H1 (cell line): ENCODE results near the gene METTL1. TPM values are rescaled to one million over a fixed set of nuclear protein-coding genes. Genes with fewer than 3 reads are reported as not detected.

ENCODE experiments used
- CTCF ChIA-PET: fragments of 300-600 bp; sonication (Branson Sonifier 250); formaldehyde crosslinking; loops from one replicate; lab custom pipeline; 2021; ENCODE audit not compliant: partially characterized antibody; lab: Charles Lee
- POLR2A ChIA-PET: fragments of 300-600 bp; sonication (Branson Sonifier 250); formaldehyde crosslinking; loops from one replicate; lab custom pipeline; 2021; ENCODE audit warnings: inconsistent platforms; ENCODE audit not compliant: partially characterized antibody; lab: Charles Lee
- DNase-seq, 2 experiments: peaks; one replicate each; pipeline versions ENCODE4 v3.0.0 to v3.0.0-alpha.2; 2010 to 2022; ENCODE audit warnings: low spot score in 2 of 2, low read depth in 1 of 2, mixed read lengths in 1 of 2
- FAIRE-seq: peaks from 2 replicates; lab custom pipeline; 2011; peaks lifted over from hg19 to GRCh38; lab: Jason Lieb, UNC
- H2AFZ ChIP-seq: 2 replicates; pipeline ENCODE4 v1.8.1; 2012; ENCODE audit warnings: low read length, inconsistent platforms
- H2AK5ac ChIP-seq: 2 replicates; pipeline ENCODE4 v1.6.1; 2013; ENCODE audit warnings: low read depth, low read length
- H2BK120ac ChIP-seq: replicated peaks from 2 replicates; pipeline ENCODE3; 2013; ENCODE audit warnings: low read depth, low read length, inconsistent platforms
- H2BK12ac ChIP-seq: 2 replicates; pipeline ENCODE4 v1.6.1; 2013; ENCODE audit warnings: low read depth, low read length
- H2BK15ac ChIP-seq: 2 replicates; pipeline ENCODE4 v1.6.1; 2013; ENCODE audit warnings: low read length
- H2BK20ac ChIP-seq: 2 replicates; pipeline ENCODE4 v1.6.1; 2013; ENCODE audit warnings: low read length
- H2BK5ac ChIP-seq: 2 replicates; pipeline ENCODE4 v1.6.1; 2013; ENCODE audit warnings: low read depth, low read length
- H3K14ac ChIP-seq: 2 replicates; pipeline ENCODE4 v1.6.1; 2013; ENCODE audit warnings: inconsistent platforms; ENCODE audit not compliant: insufficient read length
- H3K18ac ChIP-seq: 2 replicates; pipeline ENCODE4 v1.6.1; 2013; ENCODE audit warnings: low read length; ENCODE audit errors: extremely low read depth
- H3K23ac ChIP-seq: 2 replicates; pipeline ENCODE4 v1.6.1; 2013; ENCODE audit warnings: inconsistent platforms; ENCODE audit not compliant: insufficient read length
- H3K23me2 ChIP-seq: 2 replicates; pipeline ENCODE4 v1.6.1; 2013; ENCODE audit warnings: low read depth, low read length
- H3K27ac ChIP-seq: 2 replicates; pipeline ENCODE4 v1.6.1; 2011; ENCODE audit warnings: low read depth, low read length, inconsistent platforms
- H3K27me3 ChIP-seq, 4 experiments: replicated peaks in 1 of 4; 1 replicate in 1 of 4; 2 replicates in 3 of 4; pipeline versions ENCODE4 v1.6.1 to v1.8.1; 2011 to 2013; ENCODE audit warnings: low read length in 3 of 4, mild to moderate bottlenecking in 3 of 4, inconsistent platforms in 2 of 4, mixed read lengths in 2 of 4, moderate library complexity in 1 of 4; ENCODE audit not compliant: control insufficient read depth in 3 of 4, insufficient read depth in 3 of 4; ENCODE audit errors: extremely low read depth in 1 of 4
- H3K36me3 ChIP-seq, 4 experiments: 2 replicates each; pipeline versions ENCODE4 v1.6.1 to v1.8.1; 2011 to 2013; ENCODE audit warnings: mild to moderate bottlenecking in 4 of 4, low read length in 3 of 4, moderate library complexity in 2 of 4, control low read depth in 1 of 4, inconsistent platforms in 1 of 4; ENCODE audit not compliant: insufficient read depth in 4 of 4, control insufficient read depth in 2 of 4
- H3K4ac ChIP-seq: replicated peaks from 2 replicates; pipeline ENCODE3; 2013; ENCODE audit warnings: low read length, low read depth, mixed read lengths, inconsistent platforms; ENCODE audit not compliant: insufficient read length
- H3K4me1 ChIP-seq, 4 experiments: replicated peaks in 1 of 4; 1 replicate in 1 of 4; 2 replicates in 3 of 4; pipeline versions ENCODE4 v1.6.1 to v1.8.1; 2011 to 2013; ENCODE audit warnings: low read length in 3 of 4, inconsistent platforms in 2 of 4, mixed read lengths in 1 of 4; ENCODE audit not compliant: insufficient read depth in 4 of 4, control insufficient read depth in 3 of 4
- H3K4me2 ChIP-seq, 2 experiments: 2 replicates each; pipeline versions ENCODE4 v1.6.1 to v1.8.1; 2011 to 2013; ENCODE audit warnings: low read depth in 2 of 2, low read length in 2 of 2, control low read depth in 1 of 2, inconsistent platforms in 1 of 2, mild to moderate bottlenecking in 1 of 2; ENCODE audit not compliant: insufficient read depth in 1 of 2
- H3K4me3 ChIP-seq, 4 experiments: fragments of 200-600, 300-600 bp in 1 of 4; sonication (generic), shearing (Covaris generic), sonication (Bioruptor Twin) in 1 of 4; 2 replicates each; pipeline versions ENCODE4 v1.5.1 to v1.8.1; 2011 to 2016; ENCODE audit warnings: low read length in 4 of 4, low read depth in 3 of 4, control low read depth in 2 of 4, inconsistent platforms in 2 of 4, mild to moderate bottlenecking in 2 of 4, mixed read lengths in 1 of 4, moderate library complexity in 1 of 4; ENCODE audit not compliant: insufficient read depth in 2 of 4; ENCODE audit errors: extremely low read depth in 1 of 4
- H3K56ac ChIP-seq: replicated peaks from 2 replicates; pipeline ENCODE3; 2013; ENCODE audit warnings: low read depth, mild to moderate bottlenecking, mixed read lengths, low read length, inconsistent platforms; ENCODE audit not compliant: insufficient read length
- H3K79me1 ChIP-seq: 2 replicates; pipeline ENCODE4 v1.6.1; 2013; ENCODE audit warnings: low read depth, low read length, control low read depth
- H3K79me2 ChIP-seq, 2 experiments: 2 replicates each; pipeline versions ENCODE4 v1.6.1 to v1.8.1; 2012 to 2013; ENCODE audit warnings: low read length in 2 of 2, mild to moderate bottlenecking in 2 of 2, inconsistent platforms in 1 of 2; ENCODE audit not compliant: insufficient read depth in 2 of 2, control insufficient read depth in 1 of 2
- H3K9ac ChIP-seq, 4 experiments: replicated peaks in 1 of 4; 1 replicate in 1 of 4; 2 replicates in 3 of 4; pipeline versions ENCODE4 v1.6.1 to v1.8.1; 2011 to 2013; ENCODE audit warnings: low read depth in 3 of 4, low read length in 3 of 4, control low read depth in 2 of 4, mild to moderate bottlenecking in 2 of 4, moderate library complexity in 2 of 4, inconsistent platforms in 1 of 4; ENCODE audit errors: extremely low read depth in 1 of 4
- H3K9me3 ChIP-seq, 2 experiments: 2 replicates each; pipeline versions ENCODE4 v1.6.1 to v1.8.1; 2012 to 2013; ENCODE audit warnings: mild to moderate bottlenecking in 2 of 2, moderate library complexity in 2 of 2, control low read depth in 1 of 2, inconsistent platforms in 1 of 2, low read depth in 1 of 2, low read length in 1 of 2, mixed read lengths in 1 of 2; ENCODE audit not compliant: insufficient read depth in 2 of 2
- H4K20me1 ChIP-seq, 2 experiments: replicated peaks in 1 of 2; 2 replicates each; pipeline versions ENCODE3 to v1.8.1; 2011 to 2013; ENCODE audit warnings: inconsistent platforms in 2 of 2, low read length in 2 of 2, mild to moderate bottlenecking in 1 of 2; ENCODE audit not compliant: insufficient read depth in 2 of 2, control insufficient read depth in 1 of 2
- H4K5ac ChIP-seq: 2 replicates; pipeline ENCODE4 v1.6.1; 2013; ENCODE audit warnings: low read length, low read depth, mixed read lengths, inconsistent platforms; ENCODE audit not compliant: insufficient read length
- H4K8ac ChIP-seq: 2 replicates; pipeline ENCODE4 v1.8.0; 2013; ENCODE audit warnings: mild to moderate bottlenecking, moderate library complexity, low read length, inconsistent platforms; ENCODE audit not compliant: insufficient read depth; ENCODE audit errors: extremely low read depth
- H4K91ac ChIP-seq: replicated peaks from 2 replicates; pipeline ENCODE3; 2013; ENCODE audit warnings: low read length, mixed read lengths, inconsistent platforms; ENCODE audit not compliant: insufficient read length
- ATF3 ChIP-seq: IDR thresholded peaks from 2 replicates; pipeline ENCODE4 v1.6.1; 2011; ENCODE audit warnings: low read depth, mild to moderate bottlenecking, low read length; ENCODE audit not compliant: insufficient read depth
- BRCA1 ChIP-seq: IDR thresholded peaks from 2 replicates; pipeline ENCODE4 v1.6.1; 2012; ENCODE audit warnings: low read depth, low read length, improper control_type of control experiment
- CEBPB ChIP-seq: IDR thresholded peaks from 2 replicates; pipeline ENCODE4 v1.6.1; 2012; ENCODE audit warnings: low read depth, low read length
- CHD2 ChIP-seq: IDR thresholded peaks from 2 replicates; pipeline ENCODE4 v1.6.1; 2012; ENCODE audit warnings: low read length, improper control_type of control experiment
- PHF8 ChIP-seq: fragments of 200-600 bp; sonication (generic); conservative IDR thresholded peaks from 2 replicates; pipeline ENCODE4 v1.7.1; 2012; ENCODE audit warnings: low read depth, mild to moderate bottlenecking, inconsistent platforms, low read length, moderate library complexity
- POLR2AphosphoS5 ChIP-seq: IDR thresholded peaks from 2 replicates; pipeline ENCODE4 v1.6.1; 2011; ENCODE audit warnings: low read depth, low read length
- POU5F1 ChIP-seq: IDR thresholded peaks from 2 replicates; pipeline ENCODE4 v1.6.1; 2011; ENCODE audit warnings: low read depth, mild to moderate bottlenecking, low read length, moderate library complexity
- RAD21 ChIP-seq, 2 experiments: IDR thresholded peaks in 1 of 2; conservative IDR thresholded peaks in 1 of 2; 2 replicates each; pipeline ENCODE4 v1.6.1; 2011; ENCODE audit warnings: low read depth in 2 of 2, low read length in 2 of 2, improper control_type of control experiment in 1 of 2, inconsistent platforms in 1 of 2, mild to moderate bottlenecking in 1 of 2, moderate library complexity in 1 of 2
- SIN3A ChIP-seq, 2 experiments: IDR thresholded peaks in 1 of 2; conservative IDR thresholded peaks in 1 of 2; 2 replicates each; pipeline ENCODE4 v1.6.1; 2011 to 2012; ENCODE audit warnings: low read length in 2 of 2, improper control_type of control experiment in 1 of 2, low read depth in 1 of 2, mild to moderate bottlenecking in 1 of 2
- TBP ChIP-seq: IDR thresholded peaks from 2 replicates; pipeline ENCODE4 v1.6.1; 2011; ENCODE audit warnings: low read depth, low read length, improper control_type of control experiment
- WGBS, 2 experiments: shearing (Covaris generic) in 1 of 2; methylation state at CpG; one replicate each; pipeline versions ENCODE4 v1.1.6 to v1.1.7; 2013 to 2015; ENCODE audit warnings: low lambda C conversion rate in 2 of 2, mixed read lengths in 2 of 2, inconsistent platforms in 1 of 2, low coverage in 1 of 2, missing lambda C conversion rate in 1 of 2; ENCODE audit not compliant: insufficient replicate concordance in 2 of 2, insufficient coverage in 1 of 2, insufficient read length in 1 of 2; ENCODE audit errors: extremely low coverage in 1 of 2, missing lambda C conversion rate in 1 of 2; 5-methylcytosine and 5-hydroxymethylcytosine counted together
- polyA plus RNA-seq, 7 experiments: library from polyadenylated mRNA; depleted of rRNA in 3 of 7; stranded (reverse) in 5 of 7; unstranded in 2 of 7; fragments of >200 nt in 5 of 7; fragments of 200-250 nt in 2 of 7; gene quantifications; 1 replicate in 5 of 7; 2 replicates in 1 of 7; 4 replicates in 1 of 7; pipeline versions ENCODE4 v1.2.1 to v1.2.3, GENCODE V29; 2011 to 2013; ENCODE audit warnings: missing spikeins in 2 of 7, mixed read lengths in 2 of 7
- total RNA-seq: library from RNA; stranded (reverse); fragmentation: NEBNext Ultra II Directional; extraction: Animal tissue kit (Norgen Biotek cat#: 25700); gene quantifications from 2 replicates; pipeline ENCODE4 v1.2.1, GENCODE V29; 2021

METTL1 gene
- total and polyA plus RNA-seq, 2 of the 8 experiments (the other 6 are each of a cell fraction or from before 2014, with no cell fraction given), result 40.5 to 46.0 TPM

- Histone ChIP-seq H3K9me3 (no peaks in the 10 kb centered on the region), H3K23ac (no peak overlapping the region), H3K79me2 (no peaks in the 10 kb centered on the region), H2BK20ac (no peak overlapping the region), H2BK120ac (no peak overlapping the region), H3K18ac (no peak overlapping the region), H3K27ac (no peak overlapping the region), H4K91ac (no peak overlapping the region), H2AFZ (no peak overlapping the region), H3K36me3 (peaks cover 0 to 22% (median 5%) of the 10 kb centered on the region in 4 experiments; a peak in 4 of 8 replicates), H2AK5ac (no peak overlapping the region), H2BK15ac (no peak overlapping the region), H3K23me2 (peaks cover 3% of the 10 kb centered on the region; the same call in 1 of the 2 replicates), H3K4ac (no peak overlapping the region), H2BK5ac (no peak overlapping the region), H4K8ac (no peak overlapping the region), H3K9ac (no peak overlapping the region), H3K79me1 (no peaks in the 10 kb centered on the region), H3K14ac (no peak overlapping the region), H4K20me1 (peaks cover 0 to 3% of the 10 kb centered on the region in 2 experiments), H3K4me3 (no peak overlapping the region), H2BK12ac (no peak overlapping the region), H3K4me2 (no peak overlapping the region), H3K4me1 (peaks cover 0 to 2% (median 2%) of the 10 kb centered on the region in 4 experiments; a peak in 2 of 7 replicates), H3K56ac (no peak overlapping the region), H3K27me3 (peaks cover 0 to 19% (median 11%) of the 10 kb centered on the region in 4 experiments; a peak in 5 of 7 replicates), H4K5ac (no peak overlapping the region)
- CTCF ChIA-PET, result interaction anchor here (0.9 to 11.7 kb wide), 7 partner anchors 14 to 128 kb away, joined by 3 to 149 read pairs (median 4); partner anchors contain the start of genes AGAP2, B4GALNT1 and OS9
- FAIRE-seq, result no peak
- DNase-seq, result peak in 1 of 2 experiments; percentile 22
- POLR2A ChIA-PET, result interaction anchor here (0.6 to 7.4 kb wide), 4 partner anchors 16 to 183 kb away, joined by 3 to 59 read pairs (median 3); partner anchors contain the start of gene AGAP2
- WGBS, 2 experiments, result 89% methylated on average over 11 of the region's 11 CpGs; no CpG with 5 or more reads in 1 of the 2 experiments
- TF ChIP-seq CEBPB, result no peak
- TF ChIP-seq POU5F1, result no peak
- TF ChIP-seq CHD2, result no peak
- TF ChIP-seq POLR2AphosphoS5, result no peak
- no peak for TF ChIP-seq ATF3
- TF ChIP-seq PHF8, result no peak
- no peak for TF ChIP-seq RAD21 (IDR thresholded peaks at IDR 0.05 in 1 of 2, conservative IDR thresholded peaks at IDR 0.05 in 1 of 2; ENCODE audit: low read depth in 2 of 2, low read length in 2 of 2)
- no peak for TF ChIP-seq BRCA1
- no peak for TF ChIP-seq SIN3A (conservative IDR thresholded peaks at IDR 0.05 in 1 of 2, IDR thresholded peaks at IDR 0.05 in 1 of 2; ENCODE audit: low read depth in 1 of 2, low read length in 2 of 2)
- no peak for TF ChIP-seq TBP
Observed at GRCh38 chr12:57720606-57721595, 51.0 kb downstream of the METTL1 start.
